ENCODE results near the gene AKR1E2. TPM values are rescaled to one million over a fixed set of nuclear protein-coding genes. Genes with fewer than 3 reads are reported as not detected.

Gene AKR1E2
- total and polyA plus RNA-seq, 10 of the 15 experiments (the other 5 are each of a cell fraction or from before 2014, with no cell fraction given), result not detected

GRCh38 chr10:4803822-4804221 lies 22.2 kb upstream of the AKR1E2 start:
- RAD21 ChIA-PET (ENCODE audit: unreplicated experiment), result no interaction called here
- H3K9ac ChIP-seq (ENCODE audit: control insufficient read depth, insufficient read depth, low read length), result no peak overlapping the region
- no peaks in the 10 kb centered on the region for H3K27me3 ChIP-seq (replicated peaks in 1 of 2; ENCODE audit: control insufficient read depth in 2 of 2, insufficient read depth in 2 of 2, low read length in 1 of 2)
- POLR2A ChIA-PET, result no interaction called here
- H3K4me2 ChIP-seq (ENCODE audit: control insufficient read depth, insufficient read depth), result no peak overlapping the region
- no peaks in the 10 kb centered on the region for H3K4me1 ChIP-seq (ENCODE audit: control insufficient read depth, insufficient read depth, low read length)
- DNase-seq (ENCODE audit: low read depth, low spot score), result no peak
- TF ChIP-seq BMI1 (IDR thresholded peaks at IDR 0.05; ENCODE audit: borderline replicate concordance), result no peak
- no peak for TF ChIP-seq STAT1 (conservative IDR thresholded peaks at IDR 0.05)
- no peak for TF ChIP-seq KAT2A (conservative IDR thresholded peaks at IDR 0.05; ENCODE audit: control insufficient read depth, low read depth, low read length)
- no peak for TF ChIP-seq TCF7 (IDR thresholded peaks at IDR 0.05; ENCODE audit: borderline replicate concordance)
- no peak for TF ChIP-seq NKRF (conservative IDR thresholded peaks at IDR 0.05)
- no peak for TF ChIP-seq TAF1 (IDR thresholded peaks at IDR 0.05; ENCODE audit: borderline replicate concordance, low read depth, low read length)
- TF ChIP-seq DPF2 (IDR thresholded peaks at IDR 0.05), result no peak
- no peak for TF ChIP-seq MTA3 (IDR thresholded peaks at IDR 0.05; ENCODE audit: borderline replicate concordance, low read length)
- TF ChIP-seq ZNF622 (IDR thresholded peaks at IDR 0.05), result no peak
- no peak for TF ChIP-seq MYC (IDR thresholded peaks at IDR 0.05; ENCODE audit: insufficient read depth, insufficient read length, insufficient replicate concordance, low read length, severe bottlenecking)
- TF ChIP-seq EED (IDR thresholded peaks at IDR 0.05; ENCODE audit: low read depth), result no peak
- TF ChIP-seq RCOR1 (conservative IDR thresholded peaks at IDR 0.05; ENCODE audit: low read depth, low read length), result no peak
- no peak for TF ChIP-seq NR2F1 (conservative IDR thresholded peaks at IDR 0.05)
- TF ChIP-seq CREM (IDR thresholded peaks at IDR 0.05; ENCODE audit: low read depth), result no peak
- TF ChIP-seq SMC3 (IDR thresholded peaks at IDR 0.05; ENCODE audit: borderline replicate concordance, low read length), result no peak
- no peak for TF ChIP-seq POLR2A (IDR thresholded peaks at IDR 0.05; ENCODE audit: low read depth, low read length)
- TF ChIP-seq BCL3 (IDR thresholded peaks at IDR 0.05; ENCODE audit: borderline replicate concordance, insufficient read depth, low read depth, low read length, poor library complexity, severe bottlenecking), result no peak
- FAIRE-seq, result no peak
- no peak overlapping the region for H2AFZ ChIP-seq (ENCODE audit: control insufficient read depth, low read depth, low read length)
- no peak for ATAC-seq
- H3K36me3 ChIP-seq (ENCODE audit: control insufficient read depth in 2 of 2, insufficient read depth in 2 of 2, low read length in 1 of 2), result no peaks in the 10 kb centered on the region
- H3K9me3 ChIP-seq (replicated peaks; ENCODE audit: control insufficient read depth, insufficient read depth, low read length), result no peaks in the 10 kb centered on the region
- no TSS peak for BruUV-seq (replicated peaks)
- WGBS (ENCODE audit: insufficient coverage, insufficient replicate concordance, low lambda C conversion rate, missing lambda C conversion rate), result 2% methylated on average over 2 of the region's 2 CpGs
- in situ Hi-C loops (cut with MboI) (no loop called here), intact Hi-C loops (cut with micrococcal nuclease; ENCODE audit: unreplicated experiment) (no loop called here)
- no peaks in the 10 kb centered on the region for H3K79me2 ChIP-seq (ENCODE audit: control insufficient read depth, insufficient read depth, low read length)
- no peak overlapping the region for H3K27ac ChIP-seq (ENCODE audit: control insufficient read depth, insufficient read depth)
- CTCF ChIA-PET, result interaction anchor here (1.3 kb wide), 1 partner anchor 11 kb away, joined by 4 read pairs; no protein-coding TSS in a partner anchor
- H4K20me1 ChIP-seq (ENCODE audit: control insufficient read depth, insufficient read depth), result no peaks in the 10 kb centered on the region
- H3K4me3 ChIP-seq, result no peak overlapping the region
- SMC1A ChIA-PET (ENCODE audit: uncharacterized antibody, unreplicated experiment), result interaction anchor here (1.2 kb wide), 1 partner anchor 11 kb away, joined by 7 read pairs; no protein-coding TSS in a partner anchor

Measured in GM12878 (cell line).